ENCODE data around the gene DEPDC7.
"Not testable (repeated sequence)": the region's sequence is repeated elsewhere in the genome, so short reads cannot be mapped to it uniquely, and the experiment has no call there.

Gene DEPDC7

DNA sequence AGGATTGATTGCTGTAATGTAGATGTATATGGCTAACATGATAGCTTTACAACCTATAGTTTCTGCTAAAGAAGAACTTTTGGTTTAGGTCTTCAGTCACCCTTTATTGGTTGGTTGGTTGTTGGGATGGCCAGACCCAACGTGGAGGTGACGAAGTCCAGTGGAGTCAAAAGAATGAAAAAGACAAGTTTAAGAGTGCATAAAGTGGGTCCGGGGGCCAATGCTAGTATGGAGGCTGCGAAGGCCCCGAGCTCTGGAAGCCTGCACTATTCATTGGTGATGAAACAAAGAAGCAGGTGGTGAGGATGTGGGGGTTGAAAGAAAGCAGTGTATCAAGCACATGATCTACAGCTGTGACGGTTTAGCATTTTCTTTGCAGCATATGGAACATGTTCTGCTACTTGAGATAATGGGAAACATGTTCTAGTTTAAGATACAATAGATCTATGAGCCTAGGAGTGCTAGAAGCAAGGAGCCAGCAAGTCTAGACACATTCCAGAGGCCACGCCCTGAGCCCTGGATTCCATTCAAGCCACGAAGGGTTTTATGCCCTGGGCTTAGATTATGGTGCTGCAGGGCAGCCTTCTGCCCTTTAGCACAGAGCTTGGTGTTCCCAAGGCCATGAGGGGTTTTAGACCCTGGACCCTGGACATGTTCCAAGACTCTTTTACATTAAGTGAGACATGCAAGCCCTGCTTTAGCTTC, 30.0 kb downstream of the DEPDC7 start:
- Histone ChIP-seq H3K27ac (no peak overlapping the region), H4K20me1 (ENCODE audit: insufficient read depth) (no peaks in the 10 kb centered on the region), H3K4me1 (ENCODE audit: low read depth, poor library complexity, severe bottlenecking) (peaks cover 7% of the 10 kb centered on the region), H3K9ac (no peak overlapping the region), H3K36me3 (ENCODE audit: insufficient read depth) (no peaks in the 10 kb centered on the region), H2AFZ (ENCODE audit: low read depth) (no peak overlapping the region), H3K79me2 (ENCODE audit: insufficient read depth, low read depth) (no peaks in the 10 kb centered on the region), H3K4me2 (no peak overlapping the region), H3K4me3 (IDR thresholded peaks at IDR 0.05; ENCODE audit: insufficient read depth, low read depth, low read length) (no peak overlapping the region), H3K27me3 (ENCODE audit: insufficient read depth, low read depth) (no peaks in the 10 kb centered on the region)
- TF ChIP-seq, protein P1, sequence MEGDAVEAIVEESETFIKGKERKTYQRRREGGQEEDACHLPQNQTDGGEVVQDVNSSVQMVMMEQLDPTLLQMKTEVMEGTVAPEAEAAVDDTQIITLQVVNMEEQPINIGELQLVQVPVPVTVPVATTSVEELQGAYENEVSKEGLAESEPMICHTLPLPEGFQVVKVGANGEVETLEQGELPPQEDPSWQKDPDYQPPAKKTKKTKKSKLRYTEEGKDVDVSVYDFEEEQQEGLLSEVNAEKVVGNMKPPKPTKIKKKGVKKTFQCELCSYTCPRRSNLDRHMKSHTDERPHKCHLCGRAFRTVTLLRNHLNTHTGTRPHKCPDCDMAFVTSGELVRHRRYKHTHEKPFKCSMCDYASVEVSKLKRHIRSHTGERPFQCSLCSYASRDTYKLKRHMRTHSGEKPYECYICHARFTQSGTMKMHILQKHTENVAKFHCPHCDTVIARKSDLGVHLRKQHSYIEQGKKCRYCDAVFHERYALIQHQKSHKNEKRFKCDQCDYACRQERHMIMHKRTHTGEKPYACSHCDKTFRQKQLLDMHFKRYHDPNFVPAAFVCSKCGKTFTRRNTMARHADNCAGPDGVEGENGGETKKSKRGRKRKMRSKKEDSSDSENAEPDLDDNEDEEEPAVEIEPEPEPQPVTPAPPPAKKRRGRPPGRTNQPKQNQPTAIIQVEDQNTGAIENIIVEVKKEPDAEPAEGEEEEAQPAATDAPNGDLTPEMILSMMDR (conservative IDR thresholded peaks at IDR 0.05; ENCODE audit: low read depth, low read length): no peak

DNA sequence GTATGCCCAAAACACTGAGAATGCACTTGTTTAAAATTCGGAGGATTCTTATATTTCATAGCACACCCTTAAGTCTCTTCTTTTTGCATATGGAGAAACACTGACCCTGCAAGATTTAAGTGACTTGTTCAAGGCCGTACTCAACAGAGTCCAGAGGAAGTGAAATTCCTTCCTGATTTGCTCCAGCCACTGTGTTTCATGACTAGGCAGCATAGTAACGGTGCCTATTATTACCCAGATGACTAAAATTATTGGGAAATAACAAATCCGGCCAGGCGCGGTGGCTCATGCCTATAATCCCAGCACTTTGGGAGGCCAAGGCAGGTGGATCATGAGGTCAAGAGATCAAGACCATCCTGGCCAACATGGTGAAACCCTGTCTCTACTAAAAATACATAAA, 33.0 kb downstream of the DEPDC7 start:
- H3K27me3 ChIP-seq (ENCODE audit: insufficient read depth, low read depth); H3K27ac ChIP-seq; H3K4me3 ChIP-seq (IDR thresholded peaks at IDR 0.05; ENCODE audit: insufficient read depth, low read depth, low read length); H3K79me2 ChIP-seq (ENCODE audit: insufficient read depth, low read depth); H4K20me1 ChIP-seq (ENCODE audit: insufficient read depth); H3K9ac ChIP-seq; H2AFZ ChIP-seq (ENCODE audit: low read depth); H3K36me3 ChIP-seq (ENCODE audit: insufficient read depth); H3K4me1 ChIP-seq (ENCODE audit: low read depth, poor library complexity, severe bottlenecking); H3K4me2 ChIP-seq: not testable (repeated sequence)

DNA sequence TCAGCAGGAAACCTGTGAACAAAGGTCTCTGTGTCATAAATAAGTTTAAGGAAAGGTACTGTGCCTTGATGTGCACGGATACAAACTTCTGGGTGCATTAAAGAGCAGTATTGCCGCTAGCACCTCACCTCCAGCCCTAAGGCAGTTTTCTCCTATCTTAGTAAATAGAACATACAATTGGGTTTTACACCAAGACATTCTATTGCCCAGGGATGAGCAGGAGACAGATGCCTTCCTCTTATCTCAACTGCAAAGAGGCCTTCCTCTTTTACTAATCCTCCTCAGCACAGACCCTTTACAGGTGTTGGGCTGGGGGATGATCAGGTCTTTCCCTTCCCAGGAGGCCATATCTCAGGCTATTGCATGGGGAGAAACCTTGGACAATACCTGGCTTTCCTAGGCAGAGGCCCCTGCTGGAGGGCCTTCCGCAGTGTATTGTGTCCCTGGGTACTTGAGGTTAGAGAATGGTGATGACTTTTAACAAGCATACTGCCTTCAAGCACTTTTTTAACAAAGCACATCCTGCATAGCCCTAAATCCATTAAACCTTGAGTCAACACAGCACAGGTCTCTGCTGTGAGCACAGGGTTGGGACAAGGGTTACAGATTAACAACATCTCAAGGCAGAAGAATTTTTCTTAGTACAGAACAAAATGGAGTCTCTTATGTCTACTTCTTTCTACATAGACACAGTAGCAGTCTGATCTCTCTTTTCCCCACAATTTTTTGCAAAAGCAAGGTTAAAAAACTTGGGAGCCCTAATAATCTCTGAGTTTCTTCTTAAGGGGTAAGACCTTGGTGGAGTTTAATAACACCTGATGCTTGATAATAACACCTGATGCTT, 34.1 kb downstream of the DEPDC7 start:
- H3K9ac ChIP-seq, H3K4me2 ChIP-seq: not testable (repeated sequence)

DNA sequence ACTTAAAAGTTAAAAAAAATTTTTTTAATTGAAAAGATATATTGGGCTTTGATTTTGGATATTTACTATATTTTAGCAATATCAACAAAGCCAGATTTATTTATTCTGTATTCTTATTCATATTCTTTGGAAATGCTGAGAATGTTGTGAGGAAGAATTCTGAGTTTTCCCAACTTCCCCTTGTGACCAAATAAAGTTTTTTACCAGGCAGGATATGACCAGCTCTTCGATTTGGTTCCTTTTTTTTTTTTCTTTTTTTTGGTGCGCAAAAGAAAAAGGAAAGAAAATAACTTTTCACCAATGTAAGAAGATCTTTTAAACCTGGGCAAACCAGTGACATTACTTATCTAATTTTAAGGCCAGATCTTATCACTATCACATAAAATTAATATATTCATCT, 36.6 kb downstream of the DEPDC7 start:
- Histone ChIP-seq H3K27ac (no peak overlapping the region), H3K4me1 (ENCODE audit: low read depth, poor library complexity, severe bottlenecking) (no peaks in the 10 kb centered on the region), H4K20me1 (ENCODE audit: insufficient read depth) (no peaks in the 10 kb centered on the region), H2AFZ (ENCODE audit: low read depth) (no peak overlapping the region), H3K79me2 (ENCODE audit: insufficient read depth, low read depth) (no peaks in the 10 kb centered on the region), H3K27me3 (ENCODE audit: insufficient read depth, low read depth) (no peaks in the 10 kb centered on the region), H3K36me3 (ENCODE audit: insufficient read depth) (no peaks in the 10 kb centered on the region), H3K4me3 (IDR thresholded peaks at IDR 0.05; ENCODE audit: insufficient read depth, low read depth, low read length) (no peak overlapping the region), H3K9ac (no peak overlapping the region), H3K4me2 (no peak overlapping the region)
- TF ChIP-seq, protein P1 (conservative IDR thresholded peaks at IDR 0.05; ENCODE audit: low read depth, low read length): no peak

More for the DNA sequence above, 34.1 kb downstream of the DEPDC7 start:
- H4K20me1 ChIP-seq (ENCODE audit: insufficient read depth); H3K27ac ChIP-seq; H3K4me1 ChIP-seq (ENCODE audit: low read depth, poor library complexity, severe bottlenecking); H3K36me3 ChIP-seq (ENCODE audit: insufficient read depth); H3K79me2 ChIP-seq (ENCODE audit: insufficient read depth, low read depth); H2AFZ ChIP-seq (ENCODE audit: low read depth); H3K4me3 ChIP-seq (IDR thresholded peaks at IDR 0.05; ENCODE audit: insufficient read depth, low read depth, low read length); H3K27me3 ChIP-seq (ENCODE audit: insufficient read depth, low read depth): not testable (repeated sequence)

DNA sequence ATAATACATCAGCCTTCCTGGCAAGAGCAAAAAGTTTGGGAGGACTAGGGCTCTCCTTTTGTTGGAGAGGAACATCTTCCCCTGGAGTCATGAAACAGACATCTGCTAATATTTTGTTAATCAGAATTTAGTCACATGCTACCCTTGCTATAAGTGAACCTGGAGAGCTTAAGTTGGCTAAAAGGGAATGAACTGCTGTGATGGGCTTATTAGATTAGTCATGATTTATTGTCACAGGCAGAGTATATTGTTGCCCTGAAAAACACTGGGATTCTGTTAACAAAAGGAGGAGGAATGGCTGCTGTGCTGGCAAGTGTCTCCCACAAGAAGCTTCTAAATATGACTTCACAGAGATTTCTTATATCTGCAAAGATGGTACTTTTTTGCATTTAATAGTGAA, 39.7 kb downstream of the DEPDC7 start:
- H2AFZ ChIP-seq (ENCODE audit: low read depth): no peak overlapping the region
- no peak overlapping the region for H3K4me3 ChIP-seq (IDR thresholded peaks at IDR 0.05; ENCODE audit: insufficient read depth, low read depth, low read length)
- H3K79me2 ChIP-seq (ENCODE audit: insufficient read depth, low read depth): no peaks in the 10 kb centered on the region
- no peaks in the 10 kb centered on the region for H3K27me3 ChIP-seq (ENCODE audit: insufficient read depth, low read depth)
- H3K27ac ChIP-seq: no peak overlapping the region
- no peaks in the 10 kb centered on the region for H4K20me1 ChIP-seq (ENCODE audit: insufficient read depth)
- H3K4me1 ChIP-seq (ENCODE audit: low read depth, poor library complexity, severe bottlenecking): no peaks in the 10 kb centered on the region
- TF ChIP-seq, protein P1 (conservative IDR thresholded peaks at IDR 0.05; ENCODE audit: low read depth, low read length): no peak
- no peaks in the 10 kb centered on the region for H3K36me3 ChIP-seq (ENCODE audit: insufficient read depth)
- H3K4me2 ChIP-seq: no peak overlapping the region
- H3K9ac ChIP-seq: no peak overlapping the region
